DMS114 treated with DMSO at 0.1 percent for 48 hours (cell line): ENCODE results near the gene PRCP.

Source experiments
- DNase-seq: peaks from one replicate; lab custom pipeline; 2025; ENCODE audit not compliant: unreplicated experiment; lab: John Stamatoyannopoulos, UW

PRCP gene

DNA sequence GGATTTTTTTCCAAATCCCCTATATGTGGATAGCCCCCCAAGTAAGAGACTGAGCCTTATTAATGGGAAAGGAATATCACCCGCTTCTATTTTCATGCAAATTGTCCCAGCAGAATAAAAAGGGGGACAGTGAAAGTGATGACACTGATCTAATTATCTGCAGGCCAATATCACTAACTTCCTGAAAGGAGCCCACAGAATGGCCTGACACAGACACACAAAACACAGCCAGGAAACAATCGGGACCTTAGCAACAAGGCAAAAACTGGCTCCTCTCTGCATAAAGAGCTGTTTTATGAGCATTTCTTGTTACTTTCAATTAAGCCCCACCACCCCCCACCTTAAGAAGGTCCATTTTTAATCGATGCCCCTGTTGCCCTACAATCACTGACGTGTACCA lies 112.2 kb downstream of the PRCP start:
- no peak for DNase-seq

GRCh38 chr11:82786836-82787235 lies 113.4 kb downstream of the PRCP start:
- no peak for DNase-seq

DNA sequence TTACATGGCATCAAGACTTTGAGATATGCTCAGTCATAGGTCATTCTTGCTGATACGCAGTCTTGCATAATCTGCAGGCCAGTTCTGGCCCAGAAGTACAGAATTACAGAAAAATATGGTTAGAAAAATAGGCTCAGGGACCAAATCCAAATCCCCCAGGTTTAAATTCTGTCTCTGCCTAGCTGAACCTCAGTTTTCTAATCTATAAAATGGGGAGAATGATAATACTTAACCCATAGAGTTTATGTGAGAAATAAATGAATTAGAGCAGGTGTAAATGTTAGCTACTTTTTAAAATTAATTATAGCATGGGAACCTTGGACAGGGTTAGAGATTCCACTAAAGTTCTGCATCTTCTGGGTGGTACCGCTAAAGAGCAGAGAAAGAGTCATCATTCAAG lies 114.2 kb downstream of the PRCP start:
- DNase-seq: no peak

GRCh38 chr11:82782825-82783374 lies 117.3 kb downstream of the PRCP start:
- DNase-seq: no peak

DNA sequence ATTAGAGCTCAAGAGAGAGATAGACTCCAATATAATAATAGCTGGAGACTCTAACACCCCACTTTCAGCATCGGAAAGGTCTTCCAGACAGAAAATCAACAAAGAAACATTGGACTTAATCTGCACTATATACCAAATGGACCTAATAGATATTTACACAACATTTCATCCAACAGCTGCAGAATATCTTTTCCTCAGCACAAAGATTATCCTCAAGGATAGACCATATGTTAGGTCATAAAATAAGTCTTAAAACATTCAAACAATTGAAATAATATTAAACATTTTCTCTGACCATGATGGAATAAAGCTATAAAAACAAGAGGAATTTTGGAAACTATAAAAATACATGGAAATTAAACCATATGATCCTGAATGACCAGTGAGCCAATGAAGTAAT lies 121.5 kb downstream of the PRCP start:
- no peak for DNase-seq

- DNase-seq: no peak
Observed at GRCh38 chr11:82776377-82776776, 123.9 kb downstream of the PRCP start.

- DNase-seq: no peak
Observed at GRCh38 chr11:82775736-82776346, 124.4 kb downstream of the PRCP start.

GRCh38 chr11:82775218-82775617 lies 125.0 kb downstream of the PRCP start:
- no peak for DNase-seq
